SJSA1 (cell line): ENCODE data around the gene CISTR. TPM values are rescaled to one million over a fixed set of nuclear protein-coding genes. Genes with fewer than 3 reads are reported as not detected.

ENCODE experiments used
- DNase-seq, 2 experiments: peaks; one replicate each; pipeline ENCODE4 v3.0.0-alpha.2; 2015 to 2020; ENCODE audit warnings: low spot score in 2 of 2, low read depth in 1 of 2
- H3K27ac ChIP-seq: fragments of 250-450 bp; sonication (Bioruptor Pico); 2 replicates; pipeline ENCODE4 v1.5.1; 2020; ENCODE audit warnings: mild to moderate bottlenecking, moderate library complexity
- H3K27me3 ChIP-seq: fragments of 250-450 bp; sonication (Bioruptor Pico); replicated peaks from 2 replicates; pipeline ENCODE4 v1.5.1; 2020; ENCODE audit warnings: mild to moderate bottlenecking, moderate library complexity
- H3K36me3 ChIP-seq: fragments of 250-450 bp; sonication (Bioruptor Pico); 2 replicates; pipeline ENCODE4 v1.5.1; 2020; ENCODE audit warnings: mild to moderate bottlenecking
- H3K4me1 ChIP-seq: fragments of 250-450 bp; sonication (Bioruptor Pico); replicated peaks from 2 replicates; pipeline ENCODE4 v1.6.1; 2021; ENCODE audit warnings: mild to moderate bottlenecking
- H3K4me3 ChIP-seq: fragments of 250-450 bp; sonication (Bioruptor Pico); 2 replicates; pipeline ENCODE4 v1.5.1; 2020; ENCODE audit warnings: mild to moderate bottlenecking
- H3K9me3 ChIP-seq: fragments of 250-450 bp; sonication (Bioruptor Pico); replicated peaks from 2 replicates; pipeline ENCODE4 v1.5.1; 2020; ENCODE audit warnings: mild to moderate bottlenecking
- total RNA-seq: library from RNA; depleted of rRNA; stranded (reverse); fragments of >200 nt; shearing (Covaris generic); gene quantifications from 2 replicates; pipeline ENCODE4 v1.2.3, GENCODE V29; 2014

CISTR gene
- total RNA-seq, 1 experiment from 2014 or later: not detected

GRCh38 chr12:53714004-53714403, 37.8 kb downstream of the CISTR start:
- H3K36me3 ChIP-seq: peaks cover 2% of the 10 kb centered on the region; the same call in 1 of the 2 replicates
- no peaks in the 10 kb centered on the region for H3K9me3 ChIP-seq

DNA sequence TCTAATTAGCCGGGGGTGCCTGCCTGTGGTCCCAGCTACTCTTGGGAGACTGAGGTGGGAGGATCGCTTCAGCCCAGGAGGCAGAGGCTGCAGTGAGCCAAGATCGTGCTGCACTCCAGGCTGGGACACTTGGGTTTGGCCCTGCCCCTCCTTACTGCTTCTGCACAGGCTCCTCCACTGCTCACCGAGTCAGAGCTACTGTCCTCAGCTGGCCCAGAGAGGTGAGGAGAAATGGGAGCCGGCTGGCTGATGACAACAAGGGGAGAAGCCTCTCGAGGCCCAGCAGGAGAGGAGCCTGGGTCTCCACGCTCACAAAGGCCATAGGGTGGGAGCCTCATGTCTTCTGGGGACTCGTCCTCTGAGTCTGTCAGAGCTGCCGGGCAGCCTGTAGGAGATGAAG, 38.3 kb downstream of the CISTR start:
- Histone ChIP-seq H3K36me3 (peaks cover 2% of the 10 kb centered on the region; the same call in 1 of the 2 replicates), H3K27me3 (peaks cover 6% of the 10 kb centered on the region; the same call in 1 of the 2 replicates), H3K4me3 (no peak overlapping the region), H3K4me1 (no peaks in the 10 kb centered on the region), H3K27ac (no peak overlapping the region), H3K9me3 (no peaks in the 10 kb centered on the region)
- DNase-seq: no peak

More at GRCh38 chr12:53714004-53714403, 37.8 kb downstream of the CISTR start:
- Histone ChIP-seq H3K4me1 (no peaks in the 10 kb centered on the region), H3K27me3 (0 out of 2 replicates have a peak, but pooled peaks cover 3% of the 10 kb centered on the region), H3K4me3 (no peak overlapping the region), H3K27ac (no peak overlapping the region)
- DNase-seq: no peak

GRCh38 chr12:53712059-53712643, 39.6 kb downstream of the CISTR start:
- Histone ChIP-seq H3K4me1 (no peaks in the 10 kb centered on the region), H3K36me3 (peaks cover 2% of the 10 kb centered on the region; the same call in 1 of the 2 replicates), H3K4me3 (no peak overlapping the region), H3K9me3 (no peaks in the 10 kb centered on the region), H3K27ac (no peak overlapping the region), H3K27me3 (peaks cover 9% of the 10 kb centered on the region)
- DNase-seq: no peak

- H3K27ac ChIP-seq: no peak overlapping the region
- no peak overlapping the region for H3K4me3 ChIP-seq
- H3K4me1 ChIP-seq: no peaks in the 10 kb centered on the region
- H3K9me3 ChIP-seq: no peaks in the 10 kb centered on the region
- no peak for DNase-seq
- peaks cover 2% of the 10 kb centered on the region; the same call in 1 of the 2 replicates for H3K36me3 ChIP-seq
- peaks cover 14% of the 10 kb centered on the region for H3K27me3 ChIP-seq
These were observed 41.7 kb downstream of the CISTR start for GRCh38 chr12:53710091-53710490.

- DNase-seq: no peak
- Histone ChIP-seq H3K9me3 (no peaks in the 10 kb centered on the region), H3K36me3 (peaks cover 2% of the 10 kb centered on the region; the same call in 1 of the 2 replicates), H3K27ac (no peak overlapping the region), H3K4me3 (no peak overlapping the region), H3K27me3 (peaks cover 14% of the 10 kb centered on the region), H3K4me1 (no peaks in the 10 kb centered on the region)
These were observed 42.1 kb downstream of the CISTR start for GRCh38 chr12:53709671-53710070.

DNA sequence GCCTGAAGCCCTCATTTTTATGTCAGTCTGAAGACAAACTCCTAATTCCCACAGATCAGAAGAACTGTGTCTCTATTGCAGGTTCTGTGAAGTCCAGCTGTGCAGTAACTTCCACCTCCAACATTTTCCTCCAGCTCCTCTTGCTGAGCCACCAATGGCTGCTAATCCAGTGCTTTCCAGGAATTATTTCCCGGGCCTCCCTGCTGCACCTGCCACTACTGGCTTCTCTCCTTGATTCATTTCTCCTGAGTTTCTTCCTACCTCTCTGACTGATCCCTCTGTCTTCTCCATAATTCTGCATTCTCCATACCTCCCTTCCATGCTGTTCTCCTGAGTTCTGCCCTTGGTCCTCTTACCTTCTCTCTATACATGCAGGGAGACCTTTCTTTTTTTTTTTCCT, 45.7 kb downstream of the CISTR start:
- DNase-seq: no peak
- H3K4me1 ChIP-seq: no peaks in the 10 kb centered on the region
- H3K27ac ChIP-seq: no peak overlapping the region
- no peak overlapping the region for H3K4me3 ChIP-seq
- H3K27me3 ChIP-seq: peaks cover 26% of the 10 kb centered on the region
- H3K9me3 ChIP-seq: no peaks in the 10 kb centered on the region
- H3K36me3 ChIP-seq: no peaks in the 10 kb centered on the region

GRCh38 chr12:53703756-53704155, 48.0 kb downstream of the CISTR start:
- Histone ChIP-seq H3K27ac (no peak overlapping the region), H3K4me1 (no peaks in the 10 kb centered on the region), H3K4me3 (no peak overlapping the region), H3K9me3 (no peaks in the 10 kb centered on the region), H3K27me3 (peaks cover 44% of the 10 kb centered on the region), H3K36me3 (no peaks in the 10 kb centered on the region)
- DNase-seq: no peak

DNA sequence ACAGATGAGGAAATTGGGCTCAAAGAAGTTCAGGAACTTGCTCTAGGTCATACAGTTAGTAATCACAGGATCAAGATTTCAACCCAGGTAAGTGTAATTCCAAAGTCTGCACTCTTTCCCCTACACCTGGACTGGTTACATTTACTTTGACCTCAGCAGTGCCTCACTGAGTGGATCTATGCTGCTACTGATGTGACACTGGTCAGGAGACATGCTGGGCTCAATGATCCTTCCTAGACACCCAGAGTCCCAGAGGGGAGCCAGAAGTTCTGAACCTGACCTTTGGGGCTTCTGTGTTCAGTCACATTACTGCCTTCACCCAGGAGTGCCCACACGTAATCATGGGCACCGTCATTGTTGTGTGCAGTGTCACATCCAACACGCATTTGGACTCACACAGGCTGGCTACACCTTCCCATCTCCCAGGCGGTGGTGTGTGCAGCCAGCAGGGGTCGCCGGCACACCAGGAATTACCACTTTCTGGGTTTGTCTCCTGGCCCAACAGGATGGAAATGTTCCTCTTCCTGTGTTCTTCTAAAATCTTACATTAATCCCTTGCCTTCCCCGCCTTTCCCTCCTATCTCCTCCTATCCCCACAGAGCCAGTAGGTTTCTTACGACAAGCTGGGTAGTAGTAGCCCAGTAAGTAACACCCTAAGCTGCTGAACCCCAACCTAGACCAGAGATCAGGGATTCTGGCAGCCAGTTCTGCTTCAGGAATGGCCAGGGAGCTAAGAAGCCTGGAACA, 50.1 kb downstream of the CISTR start:
- Histone ChIP-seq H3K9me3 (no peaks in the 10 kb centered on the region), H3K4me3 (no peak overlapping the region), H3K27me3 (peaks cover 46% of the 10 kb centered on the region), H3K4me1 (no peaks in the 10 kb centered on the region), H3K27ac (no peak overlapping the region), H3K36me3 (no peaks in the 10 kb centered on the region)
- DNase-seq: peak; percentile 70 to 77

DNA sequence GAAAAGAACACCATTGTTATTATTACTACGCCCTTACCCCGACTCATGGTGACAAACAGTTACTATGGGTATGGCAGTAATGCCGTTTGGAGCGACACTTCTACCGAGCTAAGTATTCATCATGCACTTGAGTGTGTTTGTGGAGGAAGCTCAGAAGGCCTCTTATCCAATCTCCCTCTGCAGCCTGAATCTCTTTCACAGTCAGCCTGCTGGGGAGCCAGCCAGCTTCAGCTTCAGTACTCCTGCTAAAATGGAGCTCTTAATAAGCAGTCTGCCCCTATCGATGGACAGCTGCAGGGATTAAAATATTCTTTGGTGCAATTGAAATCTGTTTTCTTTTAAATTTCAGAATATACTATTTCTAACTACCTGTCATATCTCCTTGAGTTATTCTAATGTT, 51.2 kb downstream of the CISTR start:
- Histone ChIP-seq H3K9me3 (no peaks in the 10 kb centered on the region), H3K36me3 (no peaks in the 10 kb centered on the region), H3K4me3 (no peak overlapping the region), H3K27me3 (peaks cover 52% of the 10 kb centered on the region), H3K4me1 (peaks cover 5% of the 10 kb centered on the region; the same call in 1 of the 2 replicates), H3K27ac (no peak overlapping the region)
- DNase-seq: no peak

- Histone ChIP-seq H3K9me3 (no peaks in the 10 kb centered on the region), H3K36me3 (no peaks in the 10 kb centered on the region), H3K4me1 (peaks cover 8% of the 10 kb centered on the region; the same call in 1 of the 2 replicates), H3K27ac (no peak overlapping the region), H3K27me3 (peaks cover 58% of the 10 kb centered on the region), H3K4me3 (no peak overlapping the region)
- no peak for DNase-seq
These were observed 52.1 kb downstream of the CISTR start for GRCh38 chr12:53699678-53700025.

DNA sequence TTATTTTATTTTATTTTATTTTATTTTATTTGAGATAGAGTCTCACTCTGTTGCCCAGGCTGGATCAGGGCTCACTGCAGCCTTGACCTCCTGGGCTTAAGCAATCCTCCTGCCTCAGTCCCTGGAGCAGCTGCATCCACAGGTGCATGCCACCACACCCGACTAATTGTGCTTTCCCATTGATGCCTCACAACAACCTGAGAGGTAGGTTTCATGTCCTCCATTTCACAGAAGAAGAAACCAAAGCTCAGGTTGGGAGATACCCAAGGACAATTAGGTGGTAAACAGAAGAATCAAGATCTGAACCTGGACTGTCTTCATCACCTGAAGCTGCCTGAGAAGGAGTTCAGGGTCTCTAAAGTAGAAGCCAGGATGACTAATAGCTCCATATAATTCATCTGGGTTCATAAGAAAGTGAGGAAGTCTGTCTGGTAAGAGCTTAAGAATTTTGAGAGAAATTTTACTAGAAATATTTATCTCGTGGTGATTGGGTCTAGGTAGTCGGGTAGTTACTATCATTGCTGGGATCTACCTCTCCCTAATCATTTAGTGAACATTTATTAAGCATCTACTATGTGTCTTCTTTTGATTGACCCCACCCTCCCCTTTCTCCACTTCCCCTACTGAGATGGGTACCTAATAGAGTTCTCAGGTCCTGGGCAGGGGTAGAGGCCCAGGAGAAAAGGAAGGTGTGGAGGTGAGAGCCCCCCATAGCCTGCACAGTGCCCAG, 52.7 kb downstream of the CISTR start:
- Histone ChIP-seq H3K4me1 (peaks cover 8% of the 10 kb centered on the region; the same call in 1 of the 2 replicates), H3K4me3 (no peak overlapping the region), H3K36me3 (no peaks in the 10 kb centered on the region), H3K9me3 (no peaks in the 10 kb centered on the region), H3K27me3 (peaks cover 60% of the 10 kb centered on the region), H3K27ac (no peak overlapping the region)
- no peak for DNase-seq

DNA sequence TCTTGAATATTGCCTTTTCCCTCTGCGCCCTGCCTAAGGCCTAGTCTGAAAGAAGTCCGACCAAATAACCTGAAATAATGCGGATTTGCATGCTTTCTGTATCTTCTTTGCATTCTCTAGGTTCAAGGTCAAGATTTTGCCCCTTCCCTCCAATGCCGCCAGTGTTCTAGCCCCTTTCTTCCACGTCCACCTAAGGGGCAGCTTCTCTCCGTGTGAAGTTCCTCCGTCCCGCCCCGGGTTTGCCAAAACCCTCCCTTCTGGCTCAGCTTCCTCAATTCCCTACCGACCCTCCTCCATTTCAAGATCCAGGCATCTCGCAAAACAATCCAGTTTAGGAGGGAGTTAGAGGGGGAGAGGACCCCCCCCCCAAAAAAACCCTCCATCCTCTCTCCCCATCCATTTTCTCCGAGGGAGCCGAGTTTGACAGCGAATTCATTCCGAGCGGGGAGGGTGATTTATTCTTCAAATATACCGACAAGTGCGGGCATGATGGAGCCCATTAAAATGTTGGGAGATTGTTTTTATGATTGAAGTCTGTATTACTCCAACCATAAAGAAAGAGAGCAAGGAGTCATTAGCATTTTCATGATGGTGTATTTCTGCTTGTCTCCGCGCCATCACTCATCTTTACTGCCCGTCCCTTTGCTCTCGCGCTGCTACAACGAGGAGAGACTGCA, 55.0 kb downstream of the CISTR start:
- Histone ChIP-seq H3K27ac (no peak overlapping the region), H3K4me1 (peaks cover 8% of the 10 kb centered on the region; the same call in 1 of the 2 replicates), H3K9me3 (no peaks in the 10 kb centered on the region), H3K27me3 (peaks cover 52% of the 10 kb centered on the region), H3K36me3 (no peaks in the 10 kb centered on the region), H3K4me3 (no peak overlapping the region)
- DNase-seq: no peak
